ENCODE measurements around the gene NLGN4Y. TPM values are rescaled to one million over a fixed set of nuclear protein-coding genes. Genes with fewer than 3 reads are reported as not detected.

Gene NLGN4Y
- total and polyA plus RNA-seq, 12 donors = 3.7 to 63.3 (median 9.1) TPM; not detected in 7

DNA sequence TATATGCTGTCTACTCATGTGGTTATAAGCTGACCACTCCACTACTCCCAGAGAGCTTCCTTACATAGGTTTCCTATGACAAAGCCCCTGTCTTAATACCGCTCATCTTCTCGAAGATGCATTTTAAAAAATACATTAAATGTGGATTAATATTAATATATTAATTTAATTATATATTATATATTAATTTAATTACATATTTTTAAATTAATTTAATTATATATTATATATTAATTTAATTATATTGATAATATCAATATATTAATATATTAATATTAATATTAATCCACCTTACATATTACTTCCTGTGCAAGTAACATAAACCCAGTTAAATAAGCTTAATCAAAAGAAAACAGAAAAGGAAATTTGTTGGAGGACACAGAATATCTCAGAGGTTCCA, 19.7 kb upstream of the NLGN4Y start:
- Histone ChIP-seq H3K4me1 (replicated peaks in 1 of 2) (no peaks in the 10 kb centered on the region), H3K27ac (no peak overlapping the region), H3K4me3 (no peak overlapping the region), H3K27me3 (no peaks in the 10 kb centered on the region), H3K36me3 (replicated peaks in 1 of 2) (no peaks in the 10 kb centered on the region), H3K9me3 (replicated peaks in 1 of 3) (no peaks in the 10 kb centered on the region)
- no peak for DNase-seq
- 92 to 98% methylated on average over 2 of the region's 2 CpGs; no CpG with 5 or more reads in 2 of the 4 donors for WGBS, 4 donors
- intact Hi-C loops (cut with DNase I) = no loop called here
- TF ChIP-seq, protein P1, sequence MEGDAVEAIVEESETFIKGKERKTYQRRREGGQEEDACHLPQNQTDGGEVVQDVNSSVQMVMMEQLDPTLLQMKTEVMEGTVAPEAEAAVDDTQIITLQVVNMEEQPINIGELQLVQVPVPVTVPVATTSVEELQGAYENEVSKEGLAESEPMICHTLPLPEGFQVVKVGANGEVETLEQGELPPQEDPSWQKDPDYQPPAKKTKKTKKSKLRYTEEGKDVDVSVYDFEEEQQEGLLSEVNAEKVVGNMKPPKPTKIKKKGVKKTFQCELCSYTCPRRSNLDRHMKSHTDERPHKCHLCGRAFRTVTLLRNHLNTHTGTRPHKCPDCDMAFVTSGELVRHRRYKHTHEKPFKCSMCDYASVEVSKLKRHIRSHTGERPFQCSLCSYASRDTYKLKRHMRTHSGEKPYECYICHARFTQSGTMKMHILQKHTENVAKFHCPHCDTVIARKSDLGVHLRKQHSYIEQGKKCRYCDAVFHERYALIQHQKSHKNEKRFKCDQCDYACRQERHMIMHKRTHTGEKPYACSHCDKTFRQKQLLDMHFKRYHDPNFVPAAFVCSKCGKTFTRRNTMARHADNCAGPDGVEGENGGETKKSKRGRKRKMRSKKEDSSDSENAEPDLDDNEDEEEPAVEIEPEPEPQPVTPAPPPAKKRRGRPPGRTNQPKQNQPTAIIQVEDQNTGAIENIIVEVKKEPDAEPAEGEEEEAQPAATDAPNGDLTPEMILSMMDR (IDR thresholded peaks at IDR 0.05) = no peak
- no peak for TF ChIP-seq POLR2A (IDR thresholded peaks at IDR 0.05)

DNA sequence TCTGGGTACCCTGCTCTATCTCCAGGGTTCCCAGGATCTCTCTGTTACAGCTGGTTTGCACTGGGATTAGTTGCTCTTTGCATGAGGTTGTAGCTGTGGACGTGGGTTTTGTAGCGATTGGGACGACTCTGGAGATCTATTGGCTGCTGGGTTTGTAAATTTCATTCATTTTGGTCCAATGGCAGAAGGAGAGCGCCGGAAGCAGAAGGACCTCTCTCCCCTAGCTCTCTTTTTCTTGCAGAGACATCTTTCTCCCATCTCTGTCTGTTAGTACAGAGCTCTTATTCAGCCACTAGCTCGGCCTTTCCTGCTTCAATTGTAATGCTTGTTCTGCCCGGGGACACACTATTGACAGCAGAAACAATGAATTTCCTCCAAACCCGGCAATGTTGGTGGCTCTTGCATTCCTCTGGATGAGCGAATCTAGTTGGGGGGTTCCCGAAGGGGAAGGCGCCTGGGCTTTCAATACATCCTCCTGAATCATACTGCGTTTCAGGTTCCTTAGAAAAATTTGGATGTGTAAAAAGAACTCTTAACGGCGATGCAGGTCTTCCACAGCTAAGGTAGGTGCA, 1.9 kb upstream of the NLGN4Y start:
- DNase-seq = peak in 1 of 7 donors; percentile 49
- intact Hi-C loops (cut with DNase I) = no loop called here

DNA sequence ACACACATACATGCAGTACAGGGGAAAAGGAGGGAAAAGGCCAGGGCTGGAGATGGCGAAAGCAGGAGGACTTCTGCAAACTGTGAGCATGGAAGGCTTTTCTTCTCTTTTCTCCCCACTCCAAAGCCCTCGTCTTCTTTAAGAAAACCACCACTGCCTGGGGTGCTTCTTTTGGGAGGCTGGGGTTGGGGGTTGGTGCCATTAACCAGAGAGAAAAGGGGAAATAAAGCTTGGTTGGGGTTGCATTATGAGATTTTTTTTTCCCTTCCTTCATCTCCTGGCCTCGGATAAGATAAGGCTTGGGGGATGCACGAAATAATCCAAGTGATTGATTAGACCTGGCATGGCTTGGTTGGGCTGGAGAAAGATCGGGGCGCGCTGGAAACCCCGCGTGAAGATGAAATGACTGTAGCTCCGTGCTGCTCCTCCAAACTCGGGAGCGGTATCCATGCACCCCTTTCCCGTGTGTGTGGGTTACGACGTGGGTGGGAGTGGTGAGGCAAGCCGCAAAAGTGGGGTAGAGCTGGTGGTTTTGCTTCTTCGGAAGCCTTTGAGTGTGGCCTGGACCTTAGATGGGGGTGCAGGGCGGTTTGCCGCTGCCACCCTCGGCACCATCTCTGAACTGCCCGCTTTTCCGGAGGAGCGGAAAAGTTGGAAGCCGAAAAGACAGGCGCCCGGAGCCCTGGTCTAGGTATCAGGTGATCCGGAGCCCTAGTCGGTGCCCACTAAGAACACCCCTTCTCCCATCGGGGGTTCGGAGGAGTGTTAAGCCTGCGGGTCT, 648 bp upstream of the NLGN4Y start:
- peak in 1 of 7 donors; percentile 8 for DNase-seq
- H3K36me3 ChIP-seq (replicated peaks in 1 of 2) = no peaks in the 10 kb centered on the region
- intact Hi-C loops (cut with DNase I) = no loop called here
- WGBS, 4 donors = 4 to 10% methylated on average over 8 to 31 of the region's 31 CpGs; no CpG with 5 or more reads in 2 of the 4 donors
- TF ChIP-seq, protein P1 (IDR thresholded peaks at IDR 0.05) = no peak
- no peak for TF ChIP-seq POLR2A (IDR thresholded peaks at IDR 0.05)
- no peak overlapping the region for H3K4me3 ChIP-seq
- no peaks in the 10 kb centered on the region for H3K9me3 ChIP-seq (replicated peaks in 1 of 3)
- no peaks in the 10 kb centered on the region for H3K27me3 ChIP-seq
- H3K27ac ChIP-seq = no peak overlapping the region
- no peaks in the 10 kb centered on the region for H3K4me1 ChIP-seq (replicated peaks in 1 of 2)

More for the DNA sequence above, 1.9 kb upstream of the NLGN4Y start:
- H3K27ac ChIP-seq = no peak overlapping the region
- TF ChIP-seq, protein P1 (IDR thresholded peaks at IDR 0.05) = no peak
- no peak for TF ChIP-seq POLR2A (IDR thresholded peaks at IDR 0.05)
- no peaks in the 10 kb centered on the region for H3K36me3 ChIP-seq (replicated peaks in 1 of 2)
- H3K9me3 ChIP-seq (replicated peaks in 1 of 3) = no peaks in the 10 kb centered on the region
- WGBS, 4 donors = 9 to 10% methylated on average over 11 to 14 of the region's 14 CpGs; no CpG with 5 or more reads in 2 of the 4 donors
- H3K4me1 ChIP-seq (replicated peaks in 1 of 2) = no peaks in the 10 kb centered on the region
- H3K4me3 ChIP-seq = no peak overlapping the region
- H3K27me3 ChIP-seq = no peaks in the 10 kb centered on the region

DNA sequence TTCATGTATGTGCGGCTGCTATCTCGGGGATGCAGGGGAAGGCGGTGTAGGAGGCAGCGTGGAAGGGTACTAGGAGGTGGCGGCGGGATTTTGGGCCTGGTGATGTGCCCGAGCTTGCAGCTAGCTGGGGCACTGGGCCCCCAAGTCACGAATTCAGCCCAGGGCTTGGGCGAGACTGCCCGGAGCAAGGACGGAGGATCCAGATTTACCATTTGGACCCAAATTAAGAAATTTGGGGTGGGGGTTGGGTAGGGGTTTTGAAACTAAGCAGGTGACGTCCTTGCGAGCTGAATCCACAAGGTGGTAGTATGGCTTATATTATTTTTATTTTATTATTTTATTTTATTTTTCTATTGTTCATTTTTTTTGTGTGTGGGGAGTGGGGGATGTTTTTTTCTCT, 986 bp downstream of the NLGN4Y start:
- DNase-seq = peak in 2 of 7 donors; percentile 12 to 46
- peak overlapping the region in 1 of 4 donors; percentile 33 for H3K4me3 ChIP-seq
- H3K4me1 ChIP-seq (replicated peaks in 1 of 2) = no peaks in the 10 kb centered on the region

More for the DNA sequence above, 986 bp downstream of the NLGN4Y start:
- H3K27ac ChIP-seq = no peak overlapping the region
- no peaks in the 10 kb centered on the region for H3K9me3 ChIP-seq (replicated peaks in 1 of 3)
- TF ChIP-seq, protein P1 (IDR thresholded peaks at IDR 0.05) = peak in 2 of 6 experiments; percentile 32 to 48
- no peak for TF ChIP-seq POLR2A (IDR thresholded peaks at IDR 0.05)
- no peaks in the 10 kb centered on the region for H3K27me3 ChIP-seq
- no peaks in the 10 kb centered on the region for H3K36me3 ChIP-seq (replicated peaks in 1 of 2)
- WGBS, 4 donors = 0 to 1% methylated on average over 11 to 13 of the region's 13 CpGs; no CpG with 5 or more reads in 2 of the 4 donors
- intact Hi-C loops (cut with DNase I) = no loop called here
